Measurements from ENCODE around the gene BORCS6. TPM values are rescaled to one million over a fixed set of nuclear protein-coding genes. Genes with fewer than 3 reads are reported as not detected.

Gene BORCS6
- total and polyA plus RNA-seq, 2 of the 13 experiments (the other 11 are each of a cell fraction or from before 2014, with no cell fraction given), result 2.0 to 5.1 TPM

- no peak for TF ChIP-seq EEA1 (CRISPR knock-in tag; IDR thresholded peaks at IDR 0.05; ENCODE audit: borderline replicate concordance)
- TF ChIP-seq HDAC6 (IDR thresholded peaks at IDR 0.05; ENCODE audit: low read depth, low read length), result no peak
- no peak for TF ChIP-seq PAX8 (CRISPR knock-in tag; IDR thresholded peaks at IDR 0.05; ENCODE audit: borderline replicate concordance)
- TF ChIP-seq ERF (CRISPR knock-in tag; IDR thresholded peaks at IDR 0.05), result no peak
- no peak for TF ChIP-seq ZSCAN29 (CRISPR knock-in tag; conservative IDR thresholded peaks at IDR 0.05)
- TF ChIP-seq, protein P1, sequence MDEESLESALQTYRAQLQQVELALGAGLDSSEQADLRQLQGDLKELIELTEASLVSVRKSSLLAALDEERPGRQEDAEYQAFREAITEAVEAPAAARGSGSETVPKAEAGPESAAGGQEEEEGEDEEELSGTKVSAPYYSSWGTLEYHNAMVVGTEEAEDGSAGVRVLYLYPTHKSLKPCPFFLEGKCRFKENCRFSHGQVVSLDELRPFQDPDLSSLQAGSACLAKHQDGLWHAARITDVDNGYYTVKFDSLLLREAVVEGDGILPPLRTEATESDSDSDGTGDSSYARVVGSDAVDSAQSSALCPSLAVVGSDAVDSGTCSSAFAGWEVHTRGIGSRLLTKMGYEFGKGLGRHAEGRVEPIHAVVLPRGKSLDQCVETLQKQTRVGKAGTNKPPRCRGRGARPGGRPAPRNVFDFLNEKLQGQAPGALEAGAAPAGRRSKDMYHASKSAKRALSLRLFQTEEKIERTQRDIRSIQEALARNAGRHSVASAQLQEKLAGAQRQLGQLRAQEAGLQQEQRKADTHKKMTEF (CRISPR knock-in tag; IDR thresholded peaks at IDR 0.05), result no peak
- TF ChIP-seq, protein P2, sequence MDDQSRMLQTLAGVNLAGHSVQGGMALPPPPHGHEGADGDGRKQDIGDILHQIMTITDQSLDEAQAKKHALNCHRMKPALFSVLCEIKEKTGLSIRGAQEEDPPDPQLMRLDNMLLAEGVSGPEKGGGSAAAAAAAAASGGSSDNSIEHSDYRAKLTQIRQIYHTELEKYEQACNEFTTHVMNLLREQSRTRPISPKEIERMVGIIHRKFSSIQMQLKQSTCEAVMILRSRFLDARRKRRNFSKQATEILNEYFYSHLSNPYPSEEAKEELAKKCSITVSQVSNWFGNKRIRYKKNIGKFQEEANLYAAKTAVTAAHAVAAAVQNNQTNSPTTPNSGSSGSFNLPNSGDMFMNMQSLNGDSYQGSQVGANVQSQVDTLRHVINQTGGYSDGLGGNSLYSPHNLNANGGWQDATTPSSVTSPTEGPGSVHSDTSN (CRISPR knock-in tag; IDR thresholded peaks at IDR 0.05; ENCODE audit: borderline replicate concordance), result no peak
- no peak for TF ChIP-seq SIN3B (IDR thresholded peaks at IDR 0.05; ENCODE audit: low read length)
Measured at GRCh38 chr17:8206536-8206935, 16.6 kb upstream of the BORCS6 start (continued).

DNA sequence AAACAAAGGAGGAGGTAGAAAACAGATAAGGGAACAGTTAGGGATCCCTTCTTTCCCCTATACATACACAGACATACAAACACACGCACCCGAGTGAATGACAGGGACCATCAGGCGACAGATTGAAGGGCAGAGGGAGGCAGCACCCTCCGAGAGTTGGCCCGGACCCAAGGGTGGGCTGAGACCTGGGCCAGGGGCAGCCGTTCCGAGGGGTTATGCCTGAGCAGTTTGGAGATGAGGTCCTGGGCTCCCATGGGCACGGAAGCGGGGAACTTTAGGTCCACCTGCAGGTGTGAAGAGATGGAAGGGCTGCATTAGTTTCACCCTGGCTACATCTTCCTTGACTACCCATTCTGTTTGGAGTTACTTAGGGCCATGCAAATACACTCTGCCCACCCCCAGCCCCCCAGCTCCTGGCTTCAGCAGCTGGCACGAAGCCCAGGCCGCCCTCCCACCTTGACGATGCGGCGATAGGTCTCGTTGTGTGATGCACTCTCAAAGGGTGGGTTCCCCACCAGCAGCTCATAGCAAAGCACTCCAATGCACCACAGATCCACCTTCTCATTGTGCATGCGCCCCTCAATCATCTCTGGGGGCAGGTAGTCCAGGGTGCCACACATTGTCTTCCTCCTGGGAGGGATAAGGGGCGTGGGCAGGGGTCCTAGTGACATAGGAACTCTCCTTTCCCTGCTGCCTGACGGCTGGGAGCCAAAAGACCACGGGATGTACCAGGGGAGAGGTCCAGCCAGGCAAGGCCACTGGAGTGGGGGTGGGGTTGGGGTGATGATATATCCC, 15.0 kb upstream of the BORCS6 start:
- in situ Hi-C loops (cut with HindIII; ENCODE audit: extremely low pct_ligation_motif_present, low pct_unique_long_range_greater_than_20kb), result no loop called here
- ChIA-PET POLR2A (no interaction called here), CTCF (ENCODE audit: low intra/inter-chr PET ratio, low total read pairs) (no interaction called here)
- H2AFZ ChIP-seq (ENCODE audit: low read length), result no peak overlapping the region
- H3K4me2 ChIP-seq (ENCODE audit: low read depth, low read length), result no peak overlapping the region
- no peak overlapping the region for H3K4me3 ChIP-seq (replicated peaks in 1 of 3; ENCODE audit: insufficient read depth in 1 of 3, low read depth in 2 of 3, low read length in 3 of 3)
- H3K36me3 ChIP-seq (replicated peaks in 1 of 2; ENCODE audit: control insufficient read depth in 1 of 2, insufficient read depth in 2 of 2, low read length in 2 of 2), result peaks cover 1 to 37% of the 10 kb centered on the region in 2 experiments; a peak in 4 of 5 replicates
- no peak overlapping the region for H3K27ac ChIP-seq (ENCODE audit: extremely low read length, insufficient read depth, low read length)
- 0 out of 2 replicates have a peak, but pooled peaks have one; percentile 44 for TF ChIP-seq POLR2AphosphoS5 (IDR thresholded peaks at IDR 0.05; ENCODE audit: low read depth, low read length)
- TF ChIP-seq NONO (IDR thresholded peaks at IDR 0.05), result no peak
- TF ChIP-seq NONO (CRISPR knock-in tag; conservative IDR thresholded peaks at IDR 0.05), result 0 out of 2 replicates have a peak, but pooled peaks have one; percentile 26
- peak; percentile 82 for TF ChIP-seq RBM22 (optimal IDR thresholded peaks at IDR 0.05; ENCODE audit: low read length)
- TF ChIP-seq ZC3H13 (CRISPR knock-in tag; IDR thresholded peaks at IDR 0.05), result 0 out of 2 replicates have a peak, but pooled peaks have one; percentile 45
- peak in 1 of 2 experiments; percentile 42; a peak in 2 of 4 replicates for TF ChIP-seq POLR2A (IDR thresholded peaks at IDR 0.05; ENCODE audit: insufficient read depth in 1 of 2, low read depth in 2 of 2, low read length in 2 of 2)
- TF ChIP-seq PAXIP1 (CRISPR knock-in tag; conservative IDR thresholded peaks at IDR 0.05), result no peak
- H4K20me1 ChIP-seq (ENCODE audit: insufficient read depth, low read length), result no peaks in the 10 kb centered on the region
- peaks cover 24% of the 10 kb centered on the region for H3K79me2 ChIP-seq (ENCODE audit: insufficient read depth, low read length)
- FAIRE-seq (no peak), DNase-seq (ENCODE audit: low spot score) (no peak), ATAC-seq (no peak)
- no peak overlapping the region for H3K9ac ChIP-seq (ENCODE audit: insufficient read depth, low read depth, low read length)
- no TSS peak for BruUV-seq (replicated peaks)
- intact Hi-C loops (cut with micrococcal nuclease; ENCODE audit: unreplicated experiment), result no loop called here
- H3K4me1 ChIP-seq (ENCODE audit: insufficient read depth, low read length), result peaks cover 11% of the 10 kb centered on the region
- no peaks in the 10 kb centered on the region; a peak in 1 of 5 replicates for H3K27me3 ChIP-seq (ENCODE audit: control insufficient read depth in 1 of 2, insufficient read depth in 2 of 2, low read length in 2 of 2)
- WGBS (ENCODE audit: low lambda C conversion rate), result 88% methylated on average over 9 of the region's 19 CpGs
- H3K9me3 ChIP-seq (ENCODE audit: low read length), result no peaks in the 10 kb centered on the region

All from HepG2 (cell line).